K562 (cell line): ENCODE data around the gene CDC42BPB. TPM values are rescaled to one million over a fixed set of nuclear protein-coding genes. Genes with fewer than 3 reads are reported as not detected.

Experiments used
- ATAC-seq: fragments of 200-7000 bp; cut with Tn5 transposase; 3 replicates; pipeline ENCODE4 v1.9.1; 2020; ENCODE audit warnings: moderate library complexity
- BruUV-seq: library from RNA; stranded (reverse); fragments of 400-500 nt; replicated peaks from 2 replicates; lab custom pipeline; 2021; lab: Mats Ljungman, UMichigan
- CTCF ChIA-PET: fragments of 300-600 bp; formaldehyde crosslinking; extraction: SDS; loops from one replicate; lab custom pipeline; 2021; ENCODE audit warnings: low intra/inter-chr PET ratio; lab: Yijun Ruan, JAX
- POLR2A ChIA-PET: fragments of 300-600, 350-650 bp; sonication (Branson Sonifier 250); formaldehyde crosslinking; extraction: SDS; loops from one replicate; lab custom pipeline; 2021; ENCODE audit warnings: antibody characterized with exemption, inconsistent platforms; lab: Yijun Ruan, JAX
- DNase-seq, 4 experiments: peaks; one replicate each; pipeline versions ENCODE4 v3.0.0 to v3.0.0-alpha.2; 2011 to 2018; ENCODE audit warnings: low spot score in 3 of 4, mixed read lengths in 3 of 4; ENCODE audit errors: extremely low read depth in 1 of 4
- FAIRE-seq: peaks from 2 replicates; lab custom pipeline; 2011; peaks lifted over from hg19 to GRCh38; lab: Jason Lieb, UNC
- H2AFZ ChIP-seq: 2 replicates; pipeline ENCODE4 v1.6.0; 2011; ENCODE audit warnings: low read depth, low read length, control low read depth, inconsistent platforms
- H3K27ac ChIP-seq: fragments of 200-600 bp; 3 replicates; pipeline ENCODE4 v1.8.0; 2011; ENCODE audit warnings: low read depth, mild to moderate bottlenecking, control low read depth, inconsistent platforms, low read length, moderate library complexity, mixed read lengths; ENCODE audit errors: extremely low read depth
- H3K27me3 ChIP-seq, 2 experiments: fragments of 300-600 bp in 1 of 2; 2 replicates in 1 of 2; 3 replicates in 1 of 2; pipeline versions ENCODE4 v1.6.0 to v1.8.0; 2011; ENCODE audit warnings: inconsistent platforms in 2 of 2, low read length in 2 of 2, mild to moderate bottlenecking in 1 of 2, mixed read lengths in 1 of 2, moderate library complexity in 1 of 2; ENCODE audit not compliant: control insufficient read depth in 2 of 2, insufficient read depth in 2 of 2
- H3K36me3 ChIP-seq: fragments of 300-600 bp; 3 replicates; pipeline ENCODE4 v1.8.0; 2011; ENCODE audit warnings: mild to moderate bottlenecking, low read length, inconsistent platforms; ENCODE audit not compliant: control insufficient read depth, insufficient read depth
- H3K4me1 ChIP-seq, 2 experiments: fragments of 200-600 bp in 1 of 2; replicated peaks in 1 of 2; 2 replicates in 1 of 2; 3 replicates in 1 of 2; pipeline versions ENCODE4 v1.5.1 to v1.8.0; 2011; ENCODE audit warnings: inconsistent platforms in 2 of 2, low read length in 2 of 2, mild to moderate bottlenecking in 1 of 2, mixed read lengths in 1 of 2, moderate library complexity in 1 of 2; ENCODE audit not compliant: control insufficient read depth in 2 of 2, insufficient read depth in 2 of 2
- H3K4me2 ChIP-seq: 2 replicates; pipeline ENCODE4 v1.6.1; 2011; ENCODE audit warnings: low read length, control low read depth, inconsistent platforms, mixed read lengths; ENCODE audit not compliant: insufficient read depth
- H3K4me3 ChIP-seq: fragments of 200-600 bp; sonication (generic), shearing (Covaris generic); 2 replicates; pipeline ENCODE4 v1.5.1; 2016; ENCODE audit warnings: control low read depth, inconsistent platforms
- H3K79me2 ChIP-seq: fragments of 200-600 bp; 3 replicates; pipeline ENCODE4 v1.8.0; 2011; ENCODE audit warnings: low read length, inconsistent platforms; ENCODE audit not compliant: control insufficient read depth, insufficient read depth
- H3K9ac ChIP-seq, 2 experiments: 2 replicates each; pipeline versions ENCODE4 v1.6.0 to v1.6.1; 2011; ENCODE audit warnings: low read depth in 2 of 2, low read length in 2 of 2, control low read depth in 1 of 2, inconsistent platforms in 1 of 2, mild to moderate bottlenecking in 1 of 2, mixed read lengths in 1 of 2; ENCODE audit not compliant: insufficient read depth in 1 of 2
- H3K9me1 ChIP-seq: one replicate; pipeline ENCODE4 v1.6.0; 2011; ENCODE audit warnings: inconsistent platforms, mild to moderate bottlenecking, low read length, moderate library complexity; ENCODE audit not compliant: control insufficient read depth, insufficient read depth
- H3K9me3 ChIP-seq: replicated peaks from 2 replicates; pipeline ENCODE4 v1.5.1; 2011; ENCODE audit warnings: low read depth, low read length, inconsistent platforms; ENCODE audit not compliant: control insufficient read depth, insufficient read depth
- H4K20me1 ChIP-seq: replicated peaks from 2 replicates; pipeline ENCODE4 v1.6.1; 2011; ENCODE audit warnings: low read length, inconsistent platforms, mixed read lengths; ENCODE audit not compliant: control insufficient read depth, insufficient read depth
- KLF6 ChIP-seq: fragments of 250-450 bp; sonication (Bioruptor Pico); IDR thresholded peaks from 2 replicates; pipeline ENCODE4 v1.4.0; 2020; ENCODE audit warnings: mild to moderate bottlenecking, moderate library complexity, borderline replicate concordance
- MTA2 ChIP-seq: fragments of 450-650 bp; IDR thresholded peaks from 2 replicates; pipeline ENCODE4 v1.6.1; 2016; ENCODE audit warnings: low read depth
- TAF7 ChIP-seq: fragments of 450-650 bp; IDR thresholded peaks from 2 replicates; pipeline ENCODE4 v1.6.1; 2016; ENCODE audit warnings: missing genetic modification characterization, missing compliant biosample characterization
- ZC3H8 ChIP-seq: fragments of 450-650 bp; IDR thresholded peaks from 2 replicates; pipeline ENCODE4 v1.6.1; 2017
- ZNF253 ChIP-seq: fragments of 250-450 bp; sonication (Bioruptor Pico); conservative IDR thresholded peaks from 2 replicates; pipeline ENCODE4 v1.6.1; 2021; ENCODE audit warnings: mild to moderate bottlenecking
- ZNF668 ChIP-seq: fragments of 250-450 bp; sonication (Bioruptor Pico); IDR thresholded peaks from 2 replicates; pipeline ENCODE4 v1.8.0; 2022; ENCODE audit warnings: mild to moderate bottlenecking, inconsistent platforms
- WGBS: fragments of 100-300 bp; shearing (Covaris generic); methylation state at CpG from one replicate; pipeline ENCODE4 v1.1.6; 2016; ENCODE audit warnings: low coverage, mixed read lengths; ENCODE audit not compliant: insufficient coverage; ENCODE audit errors: missing lambda C conversion rate; 5-methylcytosine and 5-hydroxymethylcytosine counted together
- in situ Hi-C: fragments of 300-500 bp; cut with MboI; formaldehyde crosslinking; loops from 4 replicates; pipeline ENCODE4 v1.15.0; 2018; ENCODE audit warnings: inconsistent platforms, mixed read lengths
- intact Hi-C: fragments of 100-400 bp; cut with micrococcal nuclease; formaldehyde crosslinking; loops from 2 replicates; pipeline ENCODE4 v1.14.2; 2022
- polyA plus RNA-seq, 8 experiments: library from polyadenylated mRNA; depleted of rRNA in 4 of 8; stranded (reverse) in 5 of 8; unstranded in 3 of 8; fragments of >200 nt; fragmentation: Nextera tagmentation in 2 of 8; fragmentation: Illumina TruSeq in 1 of 8; extraction: Ambion mirVana in 2 of 8; extraction: Trizol in 1 of 8; gene quantifications; 2 replicates each; pipeline versions ENCODE4 v1.2.1 to v1.2.3, GENCODE V29; 2011 to 2014; ENCODE audit warnings: inconsistent platforms in 1 of 8, missing spikeins in 1 of 8
- total RNA-seq, 7 experiments: library from RNA; depleted of rRNA in 6 of 7; stranded (reverse); fragments of >200 nt in 6 of 7; fragmentation: Illumina TruSeq in 2 of 7; extraction: Trizol in 2 of 7; gene quantifications; 2 replicates each; pipeline versions ENCODE4 v1.2.1 to v1.2.3, GENCODE V29; 2011 to 2021; ENCODE audit warnings: low replicate concordance in 1 of 7
- TF ChIP-seq, protein P1 (sequence below): fragments of 450-650 bp; IDR thresholded peaks from 2 replicates; pipeline ENCODE4 v1.6.1; 2016; ENCODE audit warnings: low read depth
- TF ChIP-seq, protein P2 (sequence below): sonication (generic); formaldehyde crosslinking; IDR thresholded peaks from 2 replicates; pipeline ENCODE4 v1.4.0; 2020; ENCODE audit warnings: mild to moderate bottlenecking, missing genetic modification reagents

Gene CDC42BPB
- total and polyA plus RNA-seq, 9 of the 15 experiments (the other 6 are each of a cell fraction or from before 2014, with no cell fraction given) = 0.07 to 24.3 (median 12.6) TPM

DNA sequence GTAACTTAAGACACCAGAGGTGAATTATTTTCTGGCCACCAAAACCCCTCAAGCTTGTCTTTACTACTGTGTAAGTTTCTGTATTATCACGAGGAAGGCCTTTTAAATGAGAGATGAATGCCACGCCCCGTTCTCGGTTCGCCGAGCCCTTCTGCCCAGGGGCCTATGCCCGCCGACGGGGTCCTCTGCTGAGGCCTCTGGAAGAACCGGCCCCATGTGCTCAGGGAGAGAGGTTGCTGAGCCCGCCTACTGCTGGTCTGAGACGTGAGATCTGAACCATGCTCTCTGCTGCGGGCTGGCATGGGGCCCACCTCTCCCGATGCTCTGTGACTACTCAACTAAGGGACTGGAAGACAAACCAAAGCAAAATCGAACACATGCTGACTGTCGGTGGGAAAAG lies 113.9 kb downstream of the CDC42BPB start (continued):
- TF ChIP-seq, protein P1, sequence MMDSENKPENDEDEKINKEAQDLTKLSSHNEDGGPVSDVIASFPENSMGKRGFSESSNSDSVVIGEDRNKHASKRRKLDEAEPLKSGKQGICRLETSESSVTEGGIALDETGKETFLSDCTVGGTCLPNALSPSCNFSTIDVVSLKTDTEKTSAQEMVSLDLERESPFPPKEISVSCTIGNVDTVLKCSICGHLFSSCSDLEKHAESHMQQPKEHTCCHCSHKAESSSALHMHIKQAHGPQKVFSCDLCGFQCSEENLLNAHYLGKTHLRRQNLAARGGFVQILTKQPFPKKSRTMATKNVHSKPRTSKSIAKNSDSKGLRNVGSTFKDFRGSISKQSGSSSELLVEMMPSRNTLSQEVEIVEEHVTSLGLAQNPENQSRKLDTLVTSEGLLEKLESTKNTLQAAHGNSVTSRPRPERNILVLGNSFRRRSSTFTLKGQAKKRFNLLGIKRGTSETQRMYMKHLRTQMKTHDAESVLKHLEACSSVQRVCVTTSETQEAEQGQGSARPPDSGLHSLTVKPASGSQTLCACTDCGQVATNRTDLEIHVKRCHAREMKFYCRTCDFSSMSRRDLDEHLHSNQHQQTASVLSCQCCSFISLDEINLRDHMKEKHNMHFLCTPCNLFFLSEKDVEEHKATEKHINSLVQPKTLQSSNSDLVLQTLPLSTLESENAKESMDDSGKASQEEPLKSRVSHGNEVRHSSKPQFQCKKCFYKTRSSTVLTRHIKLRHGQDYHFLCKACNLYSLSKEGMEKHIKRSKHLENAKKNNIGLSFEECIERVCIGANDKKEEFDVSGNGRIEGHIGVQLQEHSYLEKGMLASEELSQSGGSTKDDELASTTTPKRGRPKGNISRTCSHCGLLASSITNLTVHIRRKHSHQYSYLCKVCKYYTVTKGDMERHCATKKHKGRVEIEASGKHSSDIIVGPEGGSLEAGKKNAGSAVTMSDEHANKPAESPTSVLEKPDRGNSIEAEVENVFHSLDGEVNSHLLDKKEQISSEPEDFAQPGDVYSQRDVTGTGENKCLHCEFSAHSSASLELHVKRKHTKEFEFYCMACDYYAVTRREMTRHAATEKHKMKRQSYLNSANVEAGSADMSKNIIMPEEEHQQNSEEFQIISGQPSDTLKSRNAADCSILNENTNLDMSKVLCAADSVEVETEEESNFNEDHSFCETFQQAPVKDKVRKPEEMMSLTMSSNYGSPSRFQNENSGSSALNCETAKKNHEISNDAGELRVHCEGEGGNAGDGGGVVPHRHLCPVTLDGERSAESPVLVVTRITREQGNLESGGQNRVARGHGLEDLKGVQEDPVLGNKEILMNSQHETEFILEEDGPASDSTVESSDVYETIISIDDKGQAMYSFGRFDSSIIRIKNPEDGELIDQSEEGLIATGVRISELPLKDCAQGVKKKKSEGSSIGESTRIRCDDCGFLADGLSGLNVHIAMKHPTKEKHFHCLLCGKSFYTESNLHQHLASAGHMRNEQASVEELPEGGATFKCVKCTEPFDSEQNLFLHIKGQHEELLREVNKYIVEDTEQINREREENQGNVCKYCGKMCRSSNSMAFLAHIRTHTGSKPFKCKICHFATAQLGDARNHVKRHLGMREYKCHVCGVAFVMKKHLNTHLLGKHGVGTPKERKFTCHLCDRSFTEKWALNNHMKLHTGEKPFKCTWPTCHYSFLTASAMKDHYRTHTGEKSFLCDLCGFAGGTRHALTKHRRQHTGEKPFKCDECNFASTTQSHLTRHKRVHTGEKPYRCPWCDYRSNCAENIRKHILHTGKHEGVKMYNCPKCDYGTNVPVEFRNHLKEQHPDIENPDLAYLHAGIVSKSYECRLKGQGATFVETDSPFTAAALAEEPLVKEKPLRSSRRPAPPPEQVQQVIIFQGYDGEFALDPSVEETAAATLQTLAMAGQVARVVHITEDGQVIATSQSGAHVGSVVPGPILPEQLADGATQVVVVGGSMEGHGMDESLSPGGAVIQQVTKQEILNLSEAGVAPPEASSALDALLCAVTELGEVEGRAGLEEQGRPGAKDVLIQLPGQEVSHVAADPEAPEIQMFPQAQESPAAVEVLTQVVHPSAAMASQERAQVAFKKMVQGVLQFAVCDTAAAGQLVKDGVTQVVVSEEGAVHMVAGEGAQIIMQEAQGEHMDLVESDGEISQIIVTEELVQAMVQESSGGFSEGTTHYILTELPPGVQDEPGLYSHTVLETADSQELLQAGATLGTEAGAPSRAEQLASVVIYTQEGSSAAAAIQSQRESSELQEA = no peak

DNA sequence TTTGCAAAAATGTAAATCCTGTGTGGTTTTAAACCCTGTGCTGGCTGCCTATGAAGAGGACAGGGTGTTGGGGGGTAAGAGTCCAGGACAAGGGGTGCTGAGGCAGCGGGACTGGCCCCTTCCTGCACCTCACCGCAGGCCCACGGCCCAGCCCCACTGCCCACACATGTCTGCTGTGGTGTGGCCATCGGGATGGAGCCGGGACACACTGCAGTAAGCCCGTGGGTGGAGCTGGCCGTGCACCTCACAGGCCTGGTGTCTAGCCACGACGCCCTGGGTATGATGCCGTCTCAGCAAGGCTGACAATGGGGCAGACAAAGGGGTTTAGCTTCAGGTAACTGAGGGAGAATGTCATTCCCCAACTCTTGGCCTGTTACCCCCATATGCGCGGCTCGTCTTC lies 115.3 kb downstream of the CDC42BPB start:
- ATAC-seq = no peak
- no peak overlapping the region for H2AFZ ChIP-seq
- no peaks in the 10 kb centered on the region for H4K20me1 ChIP-seq
- H3K27me3 ChIP-seq = no peaks in the 10 kb centered on the region
- no peak overlapping the region for H3K9ac ChIP-seq
- peaks cover 13% of the 10 kb centered on the region; the same call in 1 of the 3 replicates for H3K36me3 ChIP-seq
- no peak overlapping the region for H3K27ac ChIP-seq
- in situ Hi-C loops (no loop called here), intact Hi-C loops (no loop called here)
- BruUV-seq = no TSS peak
- ChIA-PET CTCF (no interaction called here), POLR2A (interaction anchor here (0.6 kb wide), 1 partner anchor 9 kb away, joined by 4 read pairs; no protein-coding TSS in a partner anchor)
- H3K4me1 ChIP-seq = peaks cover 4 to 19% of the 10 kb centered on the region in 2 experiments; a peak in 3 of 5 replicates
- no peaks in the 10 kb centered on the region for H3K9me3 ChIP-seq
- H3K4me2 ChIP-seq = no peak overlapping the region
- FAIRE-seq = no peak
- no peak overlapping the region for H3K4me3 ChIP-seq
- WGBS = 100% methylated on average over 1 of the region's 13 CpGs
- no peaks in the 10 kb centered on the region for H3K79me2 ChIP-seq
- no peak for DNase-seq
- no peaks in the 10 kb centered on the region for H3K9me1 ChIP-seq
- no peak for TF ChIP-seq MTA2
- TF ChIP-seq ZC3H8 = no peak
- no peak for TF ChIP-seq KLF6 (CRISPR knock-in tag)
- TF ChIP-seq, protein P2, sequence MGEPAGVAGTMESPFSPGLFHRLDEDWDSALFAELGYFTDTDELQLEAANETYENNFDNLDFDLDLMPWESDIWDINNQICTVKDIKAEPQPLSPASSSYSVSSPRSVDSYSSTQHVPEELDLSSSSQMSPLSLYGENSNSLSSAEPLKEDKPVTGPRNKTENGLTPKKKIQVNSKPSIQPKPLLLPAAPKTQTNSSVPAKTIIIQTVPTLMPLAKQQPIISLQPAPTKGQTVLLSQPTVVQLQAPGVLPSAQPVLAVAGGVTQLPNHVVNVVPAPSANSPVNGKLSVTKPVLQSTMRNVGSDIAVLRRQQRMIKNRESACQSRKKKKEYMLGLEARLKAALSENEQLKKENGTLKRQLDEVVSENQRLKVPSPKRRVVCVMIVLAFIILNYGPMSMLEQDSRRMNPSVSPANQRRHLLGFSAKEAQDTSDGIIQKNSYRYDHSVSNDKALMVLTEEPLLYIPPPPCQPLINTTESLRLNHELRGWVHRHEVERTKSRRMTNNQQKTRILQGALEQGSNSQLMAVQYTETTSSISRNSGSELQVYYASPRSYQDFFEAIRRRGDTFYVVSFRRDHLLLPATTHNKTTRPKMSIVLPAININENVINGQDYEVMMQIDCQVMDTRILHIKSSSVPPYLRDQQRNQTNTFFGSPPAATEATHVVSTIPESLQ (CRISPR knock-in tag) = no peak
- TF ChIP-seq ZNF668 = no peak
- TF ChIP-seq ZNF253 (CRISPR knock-in tag) = no peak
- TF ChIP-seq TAF7 (tag) = no peak
